Small intestine (tissue), 7 donors: ENCODE data around the gene CFD. TPM values are rescaled to one million over a fixed set of nuclear protein-coding genes. Genes with fewer than 3 reads are reported as not detected.

ENCODE experiments used
- DNase-seq, 2 donors: peaks; one replicate each; pipeline versions ENCODE4 v3.0.0 to v3.0.0-alpha.2; 2013
- FAIRE-seq: peaks from 2 replicates; lab custom pipeline; 2012; peaks lifted over from hg19 to GRCh38; lab: Jason Lieb, UNC
- H3K27ac ChIP-seq, 3 donors: one replicate each; pipeline ENCODE4 v1.5.1; 2013; ENCODE audit warnings: low read length in 2 of 3, mild to moderate bottlenecking in 2 of 3, control low read depth in 1 of 3, inconsistent platforms in 1 of 3, low read depth in 1 of 3, moderate library complexity in 1 of 3
- H3K27me3 ChIP-seq, 3 donors: one replicate each; pipeline ENCODE4 v1.6.1; 2013; ENCODE audit warnings: low read length in 3 of 3, inconsistent platforms in 1 of 3; ENCODE audit not compliant: control insufficient read depth in 3 of 3, insufficient read depth in 3 of 3
- H3K36me3 ChIP-seq, 3 donors: one replicate each; pipeline ENCODE4 v1.6.1; 2013; ENCODE audit warnings: low read length in 3 of 3, inconsistent platforms in 1 of 3, low read depth in 1 of 3, mild to moderate bottlenecking in 1 of 3, moderate library complexity in 1 of 3; ENCODE audit not compliant: control insufficient read depth in 3 of 3, insufficient read depth in 2 of 3
- H3K4me1 ChIP-seq, 3 donors: one replicate each; pipeline ENCODE4 v1.6.1; 2013; ENCODE audit warnings: low read length in 2 of 3, inconsistent platforms in 1 of 3, low read depth in 1 of 3, mild to moderate bottlenecking in 1 of 3, moderate library complexity in 1 of 3; ENCODE audit not compliant: control insufficient read depth in 3 of 3, insufficient read depth in 2 of 3
- H3K4me3 ChIP-seq, 3 donors: one replicate each; pipeline ENCODE4 v1.5.1; 2013; ENCODE audit warnings: low read length in 3 of 3, control low read depth in 1 of 3, inconsistent platforms in 1 of 3, low read depth in 1 of 3, mild to moderate bottlenecking in 1 of 3, moderate library complexity in 1 of 3
- H3K9me3 ChIP-seq, 2 donors: one replicate each; pipeline ENCODE4 v1.6.1; 2013; ENCODE audit warnings: low read depth in 1 of 2, low read length in 1 of 2; ENCODE audit not compliant: control insufficient read depth in 2 of 2, insufficient read depth in 1 of 2
- WGBS, 3 donors: extraction: QIAGEN DNeasy Blood & Tissue Kit; methylation state at CpG; one replicate each; pipeline ENCODE4 v1.1.7; 2013; 5-methylcytosine and 5-hydroxymethylcytosine counted together
- polyA plus RNA-seq, 4 donors: library from polyadenylated mRNA; stranded (reverse) in 3 of 4; unstranded in 1 of 4; fragments of 200-250 nt in 3 of 4; fragments of 120-200 nt in 1 of 4; gene quantifications; one replicate each; pipeline versions ENCODE4 v1.2.1 to v1.2.3, GENCODE V29; 2013
- donor health status: healthy with polysubstance abuse.
- donor health status: control.
- donor health status: control.
- donor health status: Bipolar disorder and iron deficiency.
- donor health status: healthy.

CFD gene
- polyA plus RNA-seq, 4 donors, result 3.8 to 601 (median 20.8) TPM

GRCh38 chr19:861756-862580 is 2.5 kb downstream of the CFD start:
- peaks cover 4 to 16% (median 4%) of the 10 kb centered on the region in 3 donors for H3K27me3 ChIP-seq
- H3K4me3 ChIP-seq, result peak overlapping the region in 1 of 3 donors; percentile 14
- peaks cover 0 to 3% of the 10 kb centered on the region in 2 donors for H3K9me3 ChIP-seq
- H3K4me1 ChIP-seq, result peaks cover 0 to 8% (median 0%) of the 10 kb centered on the region in 3 donors
- WGBS, 3 donors, result 14 to 21% (median 21%) methylated on average over 45 to 60 of the region's 60 CpGs
- FAIRE-seq (no peak), DNase-seq (peak; percentile 67 to 78)
- peaks cover 0 to 18% (median 0%) of the 10 kb centered on the region in 3 donors for H3K36me3 ChIP-seq
- no peak overlapping the region for H3K27ac ChIP-seq

DNA sequence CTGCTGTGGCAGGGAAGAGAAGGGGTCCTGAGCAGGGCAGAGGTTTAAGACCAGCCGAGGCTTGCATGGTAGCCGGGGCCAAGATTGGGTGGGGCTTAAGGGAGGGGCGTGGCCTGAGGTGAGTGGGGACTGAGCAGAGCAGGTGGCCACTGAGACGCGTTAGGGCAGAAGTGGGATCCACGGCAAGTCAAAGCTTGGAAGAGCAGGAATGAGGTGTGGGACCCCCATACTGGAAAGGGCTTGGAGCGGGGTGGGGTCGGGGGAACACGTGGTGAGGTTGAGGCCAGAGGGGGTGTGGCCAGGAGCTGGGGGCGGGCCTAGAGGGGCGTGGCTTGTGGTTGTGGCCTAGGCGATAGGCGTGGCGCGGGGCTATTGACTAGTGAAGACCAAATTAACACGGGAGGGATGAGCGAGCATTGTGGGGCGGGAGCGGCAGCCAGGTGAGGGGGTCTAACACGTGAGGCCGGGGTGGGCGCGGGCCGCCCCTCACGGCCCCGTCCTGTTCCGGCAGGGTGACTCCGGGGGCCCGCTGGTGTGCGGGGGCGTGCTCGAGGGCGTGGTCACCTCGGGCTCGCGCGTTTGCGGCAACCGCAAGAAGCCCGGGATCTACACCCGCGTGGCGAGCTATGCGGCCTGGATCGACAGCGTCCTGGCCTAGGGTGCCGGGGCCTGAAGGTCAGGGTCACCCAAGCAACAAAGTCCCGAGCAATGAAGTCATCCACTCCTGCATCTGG is 3.3 kb downstream of the CFD start:
- Histone ChIP-seq H3K9me3 (peaks cover 0 to 3% of the 10 kb centered on the region in 2 donors), H3K27me3 (peaks cover 4 to 16% (median 4%) of the 10 kb centered on the region in 3 donors), H3K36me3 (peaks cover 0 to 25% (median 0%) of the 10 kb centered on the region in 3 donors), H3K27ac (no peak overlapping the region), H3K4me1 (peaks cover 0 to 8% (median 0%) of the 10 kb centered on the region in 3 donors), H3K4me3 (no peak overlapping the region)
- FAIRE-seq (no peak), DNase-seq (peak; percentile 60 to 61)
- WGBS, 3 donors, result 15 to 28% (median 22%) methylated on average over 41 to 48 of the region's 48 CpGs

DNA sequence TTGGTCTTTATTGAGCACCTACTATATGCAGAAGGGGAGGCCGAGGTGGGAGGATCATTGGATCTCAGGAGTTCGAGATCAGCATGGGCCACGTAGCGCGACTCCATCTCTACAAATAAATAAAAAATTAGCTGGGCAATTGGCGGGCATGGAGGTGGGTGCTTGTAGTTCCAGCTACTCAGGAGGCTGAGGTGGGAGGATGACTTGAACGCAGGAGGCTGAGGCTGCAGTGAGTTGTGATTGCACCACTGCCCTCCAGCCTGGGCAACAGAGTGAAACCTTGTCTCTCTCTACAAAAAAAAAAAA is 3.8 kb downstream of the CFD start:
- 62 to 76% (median 68%) methylated on average over 7 of the region's 7 CpGs for WGBS, 3 donors
- H3K36me3 ChIP-seq, result peaks cover 0 to 31% (median 3%) of the 10 kb centered on the region in 3 donors
- H3K4me3 ChIP-seq, result no peak overlapping the region
- H3K27ac ChIP-seq, result no peak overlapping the region
- DNase-seq (no peak), FAIRE-seq (no peak)
- peaks cover 4 to 16% (median 4%) of the 10 kb centered on the region in 3 donors for H3K27me3 ChIP-seq
- peaks cover 0 to 5% of the 10 kb centered on the region in 2 donors for H3K9me3 ChIP-seq
- H3K4me1 ChIP-seq, result peaks cover 0 to 8% (median 0%) of the 10 kb centered on the region in 3 donors

DNA sequence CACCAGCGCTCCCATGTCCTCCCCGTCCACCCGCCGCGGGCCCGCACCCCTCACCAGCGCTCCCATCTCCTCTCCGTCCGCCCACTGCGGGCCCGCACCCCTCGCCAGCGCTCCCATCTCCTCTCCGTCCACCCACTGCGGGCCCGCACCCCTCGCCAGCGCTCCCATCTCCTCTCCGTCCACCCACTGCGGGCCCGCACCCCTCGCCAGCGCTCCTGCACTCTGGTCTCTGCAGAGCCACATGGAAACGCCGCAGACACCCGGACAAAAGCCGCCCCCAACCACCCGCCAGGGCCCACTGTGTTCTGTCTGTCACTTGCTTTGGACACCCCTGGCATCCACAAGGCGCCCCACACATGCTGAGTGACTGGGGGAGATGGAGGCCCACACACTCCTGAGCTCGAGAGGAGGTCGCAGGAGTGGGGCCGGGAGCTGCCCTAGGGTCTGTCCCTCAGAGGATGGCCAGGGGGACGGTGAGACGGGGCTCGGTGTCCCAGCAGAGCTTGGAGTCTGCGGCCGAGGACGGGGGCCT is 7.4 kb downstream of the CFD start:
- H3K4me1 ChIP-seq, result peaks cover 0 to under 1% (median 0%) of the 10 kb centered on the region in 3 donors
- FAIRE-seq (no peak), DNase-seq (no peak)
- WGBS, 3 donors, result 83 to 87% (median 86%) methylated on average over 33 to 38 of the region's 38 CpGs
- H3K27me3 ChIP-seq, result peaks cover 0 to under 1% (median 0%) of the 10 kb centered on the region in 3 donors
- H3K4me3 ChIP-seq, result no peak overlapping the region
- H3K36me3 ChIP-seq, result peaks cover 0 to 63% (median 4%) of the 10 kb centered on the region in 3 donors
- peaks cover 0 to 2% of the 10 kb centered on the region in 2 donors for H3K9me3 ChIP-seq
- no peak overlapping the region for H3K27ac ChIP-seq

DNA sequence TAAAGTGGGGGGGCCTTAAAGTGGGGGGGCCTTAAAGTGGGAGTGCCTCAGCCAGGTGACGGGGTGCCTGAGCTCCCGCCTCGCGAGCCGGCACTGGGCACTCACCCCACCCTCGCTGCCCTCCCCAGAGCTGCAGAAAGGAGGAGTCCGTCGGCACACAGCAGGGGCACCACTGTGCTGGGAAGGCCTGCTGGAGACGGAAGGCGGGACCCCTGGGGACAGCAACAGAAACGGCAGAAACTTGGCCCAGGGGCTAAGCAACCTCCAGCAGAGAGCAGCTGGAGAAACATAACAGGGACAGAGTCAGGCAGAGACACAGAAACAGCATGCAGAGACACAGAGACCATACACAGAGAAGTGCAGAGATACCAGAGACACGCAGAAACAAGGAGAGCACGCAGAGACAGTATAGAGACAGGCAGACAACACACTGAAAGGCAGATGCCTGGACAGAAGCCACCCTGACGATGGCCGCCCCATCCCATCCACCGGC is 7.9 kb downstream of the CFD start:
- peaks cover 0 to 2% of the 10 kb centered on the region in 2 donors for H3K9me3 ChIP-seq
- DNase-seq, result no peak
- H3K36me3 ChIP-seq, result peaks cover 0 to 68% (median 4%) of the 10 kb centered on the region in 3 donors
- H3K27me3 ChIP-seq, result no peaks in the 10 kb centered on the region
- no peak overlapping the region for H3K4me3 ChIP-seq
- no peak overlapping the region for H3K27ac ChIP-seq
- H3K4me1 ChIP-seq, result peaks cover 0 to 3% (median 0%) of the 10 kb centered on the region in 3 donors
- FAIRE-seq, result no peak
- 76 to 87% (median 82%) methylated on average over 16 of the region's 16 CpGs for WGBS, 3 donors

DNA sequence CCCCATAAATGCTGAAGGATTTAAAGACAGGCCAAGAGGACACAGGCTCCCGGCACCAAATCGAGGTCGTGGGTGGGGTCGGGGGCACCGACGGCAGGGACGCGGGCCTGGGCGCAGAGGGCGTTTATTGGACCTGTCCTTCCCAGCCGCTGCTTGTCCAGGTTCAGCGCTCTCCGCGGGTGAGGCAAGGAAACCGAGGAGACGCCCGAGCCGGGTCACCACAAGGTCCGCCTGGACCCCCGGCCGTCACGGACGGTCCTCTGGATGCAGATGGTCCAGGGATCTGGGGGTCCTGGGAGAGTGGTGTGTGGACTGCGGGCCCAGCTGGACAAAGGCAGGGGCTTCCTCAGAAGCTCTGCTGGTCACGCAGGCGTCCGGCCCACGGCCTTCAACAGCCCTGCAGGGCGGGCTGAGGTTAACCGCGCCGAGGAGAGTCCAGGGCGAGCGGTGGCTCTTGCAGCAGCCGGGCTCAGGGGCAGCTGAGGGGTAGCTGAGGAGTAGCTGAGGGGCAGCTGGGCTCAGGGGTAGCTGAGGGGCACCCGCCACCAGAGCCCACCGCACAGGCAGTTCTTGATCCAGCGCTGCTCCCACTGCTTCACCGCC is 8.5 kb downstream of the CFD start:
- 93 to 94% (median 93%) methylated on average over 38 to 39 of the region's 39 CpGs for WGBS, 3 donors
- peaks cover 0 to 71% (median 4%) of the 10 kb centered on the region in 3 donors for H3K36me3 ChIP-seq
- no peak overlapping the region for H3K27ac ChIP-seq
- H3K4me1 ChIP-seq, result peaks cover 0 to 3% (median 0%) of the 10 kb centered on the region in 3 donors
- peaks cover 0 to 2% of the 10 kb centered on the region in 2 donors for H3K9me3 ChIP-seq
- no peaks in the 10 kb centered on the region for H3K27me3 ChIP-seq
- FAIRE-seq, result no peak
- DNase-seq, result no peak
- no peak overlapping the region for H3K4me3 ChIP-seq

GRCh38 chr19:868458-869244 is 9.2 kb downstream of the CFD start:
- Histone ChIP-seq H3K4me3 (no peak overlapping the region), H3K27me3 (no peaks in the 10 kb centered on the region), H3K4me1 (peaks cover 0 to 3% (median 0%) of the 10 kb centered on the region in 3 donors), H3K27ac (peak overlapping the region in 2 of 3 donors; percentile 17 to 71), H3K9me3 (peaks cover 0 to 2% of the 10 kb centered on the region in 2 donors), H3K36me3 (peaks cover 0 to 76% (median 5%) of the 10 kb centered on the region in 3 donors)
- DNase-seq (no peak), FAIRE-seq (no peak)
- 91 to 95% (median 93%) methylated on average over 29 to 34 of the region's 34 CpGs for WGBS, 3 donors
